IgD-negative memory B cell (primary cell): ENCODE data around the gene ADM2. TPM values are rescaled to one million over a fixed set of nuclear protein-coding genes. Genes with fewer than 3 reads are reported as not detected.

ENCODE experiments used
- H3K27ac Mint-ChIP-seq, 3 donors: one replicate each; pipeline ENCODE4 v1.8.0; 2020 to 2022; ENCODE audit warnings: mild to moderate bottlenecking in 3 of 3, mixed read lengths in 3 of 3, moderate library complexity in 1 of 3
- H3K27me3 Mint-ChIP-seq: one replicate; pipeline ENCODE4 v1.8.0; 2021; ENCODE audit warnings: mixed read lengths
- H3K36me3 Mint-ChIP-seq: one replicate; pipeline ENCODE4 v1.8.0; 2020; ENCODE audit warnings: mild to moderate bottlenecking, mixed read lengths
- H3K4me1 Mint-ChIP-seq, 3 donors: one replicate each; pipeline ENCODE4 v1.8.0; 2020 to 2022; ENCODE audit warnings: mixed read lengths in 3 of 3, mild to moderate bottlenecking in 1 of 3
- H3K4me3 Mint-ChIP-seq, 4 donors: one replicate each; pipeline ENCODE4 v1.8.0; 2020 to 2022; ENCODE audit warnings: mild to moderate bottlenecking in 4 of 4, mixed read lengths in 4 of 4, moderate library complexity in 3 of 4
- H3K9me3 Mint-ChIP-seq, 3 donors: one replicate each; pipeline ENCODE4 v1.8.0; 2020 to 2021; ENCODE audit warnings: mixed read lengths in 3 of 3, mild to moderate bottlenecking in 1 of 3
- polyA plus RNA-seq: library from polyadenylated mRNA; unstranded; fragments of 300-500 nt; fragmentation: Illumina TruSeq; gene quantifications from one replicate; pipeline ENCODE4 v1.2.3, GENCODE V29; 2021

The ADM2 gene
- polyA plus RNA-seq, 1 donor from 2014 or later = 1.5 TPM

GRCh38 chr22:50482107-50483074 lies 1.0 kb downstream of the ADM2 start:
- H3K9me3 Mint-ChIP-seq = no peaks in the 10 kb centered on the region
- peaks cover 3 to 5% (median 4%) of the 10 kb centered on the region in 3 donors for H3K4me1 Mint-ChIP-seq
- peak overlapping the region; percentile 17 to 72 (median 62) for H3K4me3 Mint-ChIP-seq
- peak overlapping the region in 1 of 3 donors; percentile 19 for H3K27ac Mint-ChIP-seq
- no peaks in the 10 kb centered on the region for H3K36me3 Mint-ChIP-seq
- H3K27me3 Mint-ChIP-seq = peaks cover 12% of the 10 kb centered on the region

DNA sequence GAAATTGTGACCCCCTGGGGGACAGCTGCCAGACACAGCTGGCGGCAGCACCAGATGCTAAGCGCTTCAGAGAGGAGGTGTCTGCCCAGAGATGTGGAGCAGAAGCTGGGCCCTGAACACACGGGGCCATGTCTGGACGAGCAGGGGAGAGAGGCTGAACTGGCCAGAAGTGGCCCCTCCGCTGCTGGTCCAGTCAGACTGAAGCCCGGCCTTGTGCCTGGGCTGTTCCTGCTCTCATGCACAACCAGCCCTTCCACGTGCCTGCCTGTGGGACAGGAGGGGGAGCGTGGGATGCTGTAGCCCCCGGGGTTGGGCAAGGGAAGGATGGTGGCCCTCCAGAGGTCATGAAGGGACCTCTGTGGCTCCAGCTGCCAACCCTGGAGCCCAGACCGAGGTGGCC lies 1.8 kb downstream of the ADM2 start:
- no peaks in the 10 kb centered on the region for H3K9me3 Mint-ChIP-seq
- H3K27ac Mint-ChIP-seq = no peak overlapping the region
- H3K36me3 Mint-ChIP-seq = no peaks in the 10 kb centered on the region
- H3K4me1 Mint-ChIP-seq = peaks cover 3 to 5% (median 4%) of the 10 kb centered on the region in 3 donors
- peaks cover 12% of the 10 kb centered on the region for H3K27me3 Mint-ChIP-seq
- peak overlapping the region in 1 of 4 donors; percentile 60 for H3K4me3 Mint-ChIP-seq

- H3K36me3 Mint-ChIP-seq = no peaks in the 10 kb centered on the region
- peaks cover 12% of the 10 kb centered on the region for H3K27me3 Mint-ChIP-seq
- no peak overlapping the region for H3K4me3 Mint-ChIP-seq
Measured at GRCh38 chr22:50483556-50483955, 2.2 kb downstream of the ADM2 start.

GRCh38 chr22:50483977-50484853 lies 2.9 kb downstream of the ADM2 start:
- peaks cover 3 to 5% (median 4%) of the 10 kb centered on the region in 3 donors for H3K4me1 Mint-ChIP-seq
- H3K27me3 Mint-ChIP-seq = peaks cover 12% of the 10 kb centered on the region
- no peaks in the 10 kb centered on the region for H3K9me3 Mint-ChIP-seq
- no peak overlapping the region for H3K27ac Mint-ChIP-seq
- H3K4me3 Mint-ChIP-seq = peak overlapping the region in 1 of 4 donors; percentile 54
- no peaks in the 10 kb centered on the region for H3K36me3 Mint-ChIP-seq

More at GRCh38 chr22:50483556-50483955, 2.2 kb downstream of the ADM2 start:
- Mint-ChIP-seq H3K27ac (no peak overlapping the region), H3K9me3 (no peaks in the 10 kb centered on the region), H3K4me1 (peaks cover 3 to 5% (median 4%) of the 10 kb centered on the region in 3 donors)

GRCh38 chr22:50485221-50486131 lies 4.1 kb downstream of the ADM2 start:
- Mint-ChIP-seq H3K27ac (peak overlapping the region in 1 of 3 donors; percentile 62), H3K9me3 (no peaks in the 10 kb centered on the region), H3K4me1 (peaks cover 0 to 3% (median 0%) of the 10 kb centered on the region in 3 donors), H3K4me3 (peak overlapping the region in 1 of 4 donors; percentile 13), H3K27me3 (peaks cover 8% of the 10 kb centered on the region), H3K36me3 (no peaks in the 10 kb centered on the region)

DNA sequence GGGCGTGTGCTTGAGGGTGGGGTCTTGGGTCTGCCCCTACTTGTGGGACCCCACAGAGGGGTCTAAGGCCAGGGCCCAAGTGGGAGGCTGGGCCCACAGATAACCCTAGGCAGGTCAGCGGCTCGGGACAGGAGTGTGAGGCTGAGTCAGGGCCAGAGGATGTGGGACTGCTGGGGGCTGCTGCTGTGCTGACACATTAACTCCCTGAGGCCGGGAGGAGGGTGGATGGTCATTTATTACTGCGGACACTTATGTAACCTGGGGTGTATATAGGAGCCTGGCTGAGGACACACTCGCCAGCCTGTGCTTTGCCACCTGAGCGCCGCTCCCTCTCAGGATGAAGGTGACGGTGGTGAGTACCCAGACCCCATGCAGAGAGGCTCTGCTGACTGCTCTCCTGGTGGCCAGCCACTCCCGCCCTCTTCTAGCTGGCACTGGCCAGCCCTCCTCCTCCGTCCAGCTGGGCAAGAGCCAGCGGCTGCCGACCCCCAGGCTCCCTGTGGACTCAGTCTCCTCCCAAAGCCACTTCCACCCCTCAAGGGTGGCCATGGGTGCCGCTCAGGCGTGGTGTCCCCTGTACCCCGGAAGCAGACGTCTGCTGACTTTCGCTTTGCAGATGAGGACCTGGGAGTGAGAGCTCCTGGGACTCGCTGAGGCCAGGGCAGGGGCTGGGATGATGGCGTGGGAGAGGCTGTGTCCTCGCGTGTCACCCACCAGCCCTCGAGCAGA lies 5.4 kb downstream of the ADM2 start, which contains the start of gene MIOX:
Gene MIOX, plus strand, starts transcription at position 299 of the 729 bp plus-strand sequence. Its CDS starts 39 bp downstream, at position 338.
- peak within 1 kb of the TSS in 3 of 4 donors; percentile 13 to 58 (median 25) for H3K4me3 Mint-ChIP-seq
- H3K36me3 Mint-ChIP-seq = no peaks in the 10 kb centered on the region
- H3K27me3 Mint-ChIP-seq = peaks cover 9% of the 10 kb centered on the region
- H3K9me3 Mint-ChIP-seq = no peaks in the 10 kb centered on the region
- peaks cover 3 to 7% (median 5%) of the 10 kb centered on the region in 3 donors for H3K4me1 Mint-ChIP-seq
- peak within 1 kb of the TSS in 1 of 3 donors; percentile 62 for H3K27ac Mint-ChIP-seq

- H3K27ac Mint-ChIP-seq = no peak overlapping the region
- peaks cover 3 to 7% (median 5%) of the 10 kb centered on the region in 3 donors for H3K4me1 Mint-ChIP-seq
- H3K4me3 Mint-ChIP-seq = peak overlapping the region in 1 of 4 donors; percentile 25
- no peaks in the 10 kb centered on the region for H3K36me3 Mint-ChIP-seq
- peaks cover 9% of the 10 kb centered on the region for H3K27me3 Mint-ChIP-seq
- H3K9me3 Mint-ChIP-seq = no peaks in the 10 kb centered on the region
Measured at GRCh38 chr22:50487290-50488005, 6.1 kb downstream of the ADM2 start.

DNA sequence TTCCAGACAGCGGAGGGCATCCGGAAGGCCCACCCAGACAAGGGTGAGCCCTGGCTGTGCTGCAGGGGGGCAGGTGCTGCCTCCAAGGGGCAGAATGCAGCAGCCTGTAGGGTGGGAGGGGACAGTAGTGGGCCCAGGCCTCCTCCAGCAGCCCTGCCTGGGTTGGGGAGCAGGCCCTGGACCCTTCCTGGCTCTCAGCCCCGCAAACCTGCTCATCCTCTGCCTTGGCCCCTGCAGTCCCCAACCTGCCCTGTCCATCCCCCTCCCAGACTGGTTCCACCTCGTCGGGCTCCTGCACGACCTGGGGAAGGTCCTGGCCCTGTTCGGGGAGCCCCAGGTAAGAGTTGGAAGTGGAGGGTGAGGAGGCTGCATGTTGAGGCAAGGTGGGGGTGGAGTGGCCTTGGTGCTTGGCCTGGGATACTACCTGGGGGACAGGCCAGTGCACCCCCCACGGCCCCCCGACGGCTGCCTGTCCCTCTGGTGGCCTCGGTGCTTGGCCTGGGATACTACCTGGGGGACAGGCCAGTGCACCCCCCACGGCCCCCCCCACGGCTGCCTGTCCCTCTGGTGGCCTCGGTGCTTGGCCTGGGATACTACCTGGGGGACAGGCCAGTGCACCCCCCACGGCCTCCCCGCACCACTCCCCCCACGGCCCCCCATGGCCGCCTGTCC lies 6.8 kb downstream of the ADM2 start:
- no peak overlapping the region for H3K4me3 Mint-ChIP-seq
- H3K27ac Mint-ChIP-seq = no peak overlapping the region
- no peaks in the 10 kb centered on the region for H3K36me3 Mint-ChIP-seq
- H3K27me3 Mint-ChIP-seq = peaks cover 7% of the 10 kb centered on the region
- no peaks in the 10 kb centered on the region for H3K9me3 Mint-ChIP-seq
- H3K4me1 Mint-ChIP-seq = peaks cover 3 to 7% (median 5%) of the 10 kb centered on the region in 3 donors

GRCh38 chr22:50488886-50489285 lies 7.5 kb downstream of the ADM2 start:
- Mint-ChIP-seq H3K4me1 (peaks cover 3 to 7% (median 5%) of the 10 kb centered on the region in 3 donors), H3K4me3 (no peak overlapping the region), H3K36me3 (no peaks in the 10 kb centered on the region), H3K27me3 (peaks cover 7% of the 10 kb centered on the region), H3K27ac (no peak overlapping the region), H3K9me3 (no peaks in the 10 kb centered on the region)

DNA sequence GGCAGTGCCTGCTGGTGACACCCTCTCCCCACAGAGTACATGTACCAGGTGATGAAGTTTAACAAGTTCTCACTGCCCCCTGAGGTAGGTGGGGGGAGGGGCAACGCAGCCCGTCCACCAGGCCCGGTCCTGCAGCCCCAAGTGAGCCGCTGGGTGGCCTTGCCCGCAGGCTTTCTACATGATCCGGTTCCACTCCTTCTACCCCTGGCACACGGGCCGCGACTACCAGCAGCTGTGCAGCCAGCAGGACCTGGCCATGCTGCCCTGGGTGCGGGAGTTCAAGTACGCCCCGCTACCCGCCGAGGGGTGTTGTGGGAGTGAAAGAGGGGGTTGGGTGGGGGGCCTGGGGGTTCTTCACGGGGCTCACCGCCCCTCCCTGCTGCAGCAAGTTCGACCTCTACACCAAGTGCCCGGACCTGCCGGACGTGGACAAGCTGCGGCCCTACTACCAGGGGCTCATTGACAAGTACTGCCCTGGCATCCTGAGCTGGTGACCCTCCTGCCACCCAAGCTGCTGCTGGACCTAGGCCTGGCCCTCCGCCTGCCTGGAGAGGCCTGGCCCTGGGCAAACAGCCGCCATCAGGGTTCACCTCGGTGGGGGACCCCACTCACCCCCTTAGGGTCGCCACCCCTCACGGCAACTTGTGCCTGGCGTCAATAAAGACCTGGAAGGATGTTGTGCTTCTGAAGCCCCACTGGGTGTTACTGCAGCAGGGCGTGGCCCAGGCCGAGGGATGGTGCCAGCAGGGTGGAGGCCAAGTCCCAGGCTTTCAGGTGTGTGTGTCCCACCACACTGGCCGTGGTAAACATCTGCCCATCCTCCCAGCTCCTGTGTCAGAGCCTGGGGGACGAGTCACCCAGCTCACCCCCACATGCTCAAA lies 8.3 kb downstream of the ADM2 start:
- Mint-ChIP-seq H3K27ac (no peak overlapping the region), H3K27me3 (peaks cover 4% of the 10 kb centered on the region), H3K4me3 (peak overlapping the region in 1 of 4 donors; percentile 22), H3K36me3 (no peaks in the 10 kb centered on the region), H3K9me3 (no peaks in the 10 kb centered on the region), H3K4me1 (peaks cover 0 to 7% (median 5%) of the 10 kb centered on the region in 3 donors)

- peaks cover 0 to 7% (median 5%) of the 10 kb centered on the region in 3 donors for H3K4me1 Mint-ChIP-seq
- H3K27ac Mint-ChIP-seq = peak overlapping the region in 1 of 3 donors; percentile 32
- H3K4me3 Mint-ChIP-seq = peak overlapping the region; percentile 8 to 79 (median 36)
- no peaks in the 10 kb centered on the region for H3K9me3 Mint-ChIP-seq
- H3K27me3 Mint-ChIP-seq = peaks cover 4% of the 10 kb centered on the region
- no peaks in the 10 kb centered on the region for H3K36me3 Mint-ChIP-seq
Measured at GRCh38 chr22:50490531-50491308, 9.4 kb downstream of the ADM2 start.
